Measurements from ENCODE around the gene TNS1. TPM values are rescaled to one million over a fixed set of nuclear protein-coding genes. Genes with fewer than 3 reads are reported as not detected.

TNS1 gene
- total RNA-seq, 1 donor = 48.9 TPM

GRCh38 chr2:217807025-217807424 lies 195.8 kb downstream of the TNS1 start:
- H3K4me2 ChIP-seq (ENCODE audit: insufficient read depth, low read length) = no peak overlapping the region
- H2AFZ ChIP-seq (ENCODE audit: low read length) = no peak overlapping the region
- no peaks in the 10 kb centered on the region for H3K27me3 ChIP-seq (ENCODE audit: insufficient read depth, low read length)
- DNase-seq (ENCODE audit: insufficient read length, low spot score, missing footprints) = no peak
- peaks cover 78% of the 10 kb centered on the region for H3K36me3 ChIP-seq (ENCODE audit: insufficient read depth, low read length)
- H3K4me3 ChIP-seq (ENCODE audit: insufficient read depth, low read length) = no peak overlapping the region
- TF ChIP-seq, protein P1, sequence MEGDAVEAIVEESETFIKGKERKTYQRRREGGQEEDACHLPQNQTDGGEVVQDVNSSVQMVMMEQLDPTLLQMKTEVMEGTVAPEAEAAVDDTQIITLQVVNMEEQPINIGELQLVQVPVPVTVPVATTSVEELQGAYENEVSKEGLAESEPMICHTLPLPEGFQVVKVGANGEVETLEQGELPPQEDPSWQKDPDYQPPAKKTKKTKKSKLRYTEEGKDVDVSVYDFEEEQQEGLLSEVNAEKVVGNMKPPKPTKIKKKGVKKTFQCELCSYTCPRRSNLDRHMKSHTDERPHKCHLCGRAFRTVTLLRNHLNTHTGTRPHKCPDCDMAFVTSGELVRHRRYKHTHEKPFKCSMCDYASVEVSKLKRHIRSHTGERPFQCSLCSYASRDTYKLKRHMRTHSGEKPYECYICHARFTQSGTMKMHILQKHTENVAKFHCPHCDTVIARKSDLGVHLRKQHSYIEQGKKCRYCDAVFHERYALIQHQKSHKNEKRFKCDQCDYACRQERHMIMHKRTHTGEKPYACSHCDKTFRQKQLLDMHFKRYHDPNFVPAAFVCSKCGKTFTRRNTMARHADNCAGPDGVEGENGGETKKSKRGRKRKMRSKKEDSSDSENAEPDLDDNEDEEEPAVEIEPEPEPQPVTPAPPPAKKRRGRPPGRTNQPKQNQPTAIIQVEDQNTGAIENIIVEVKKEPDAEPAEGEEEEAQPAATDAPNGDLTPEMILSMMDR (IDR thresholded peaks at IDR 0.05; ENCODE audit: extremely low read depth, low read depth, low read length) = no peak
- H3K79me2 ChIP-seq (ENCODE audit: insufficient read depth, low read length) = no peaks in the 10 kb centered on the region
- no peaks in the 10 kb centered on the region for H3K4me1 ChIP-seq (ENCODE audit: insufficient read depth, low read length)
- H4K20me1 ChIP-seq (ENCODE audit: insufficient read depth, low read length) = peaks cover 16% of the 10 kb centered on the region
- no peaks in the 10 kb centered on the region for H3K9me3 ChIP-seq (ENCODE audit: low read depth, low read length)
- no peak overlapping the region for H3K27ac ChIP-seq (ENCODE audit: low read depth, low read length)

DNA sequence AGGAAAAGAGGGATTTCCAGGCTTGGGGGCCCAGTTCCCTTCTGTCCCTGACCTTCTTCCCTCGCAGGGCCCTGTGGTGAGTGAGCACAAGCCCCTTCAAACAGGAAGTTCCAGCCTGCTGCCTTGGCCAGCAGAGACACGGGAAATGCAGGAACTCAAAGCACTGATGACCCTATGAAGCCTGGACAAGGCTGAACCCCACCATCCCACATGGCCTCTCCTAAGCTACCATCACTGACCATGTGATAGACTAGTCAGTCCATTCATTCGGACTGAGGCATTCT lies 196.4 kb downstream of the TNS1 start:
- no peaks in the 10 kb centered on the region for H3K27me3 ChIP-seq (ENCODE audit: insufficient read depth, low read length)
- peaks cover 78% of the 10 kb centered on the region for H3K36me3 ChIP-seq (ENCODE audit: insufficient read depth, low read length)
- no peak overlapping the region for H3K4me3 ChIP-seq (ENCODE audit: insufficient read depth, low read length)
- H2AFZ ChIP-seq (ENCODE audit: low read length) = no peak overlapping the region
- H4K20me1 ChIP-seq (ENCODE audit: insufficient read depth, low read length) = peaks cover 16% of the 10 kb centered on the region
- no peak overlapping the region for H3K27ac ChIP-seq (ENCODE audit: low read depth, low read length)
- no peak overlapping the region for H3K4me2 ChIP-seq (ENCODE audit: insufficient read depth, low read length)
- no peaks in the 10 kb centered on the region for H3K4me1 ChIP-seq (ENCODE audit: insufficient read depth, low read length)
- H3K79me2 ChIP-seq (ENCODE audit: insufficient read depth, low read length) = no peaks in the 10 kb centered on the region
- TF ChIP-seq, protein P1 (IDR thresholded peaks at IDR 0.05; ENCODE audit: extremely low read depth, low read depth, low read length) = no peak
- no peaks in the 10 kb centered on the region for H3K9me3 ChIP-seq (ENCODE audit: low read depth, low read length)
- DNase-seq (ENCODE audit: insufficient read length, low spot score, missing footprints) = no peak

DNA sequence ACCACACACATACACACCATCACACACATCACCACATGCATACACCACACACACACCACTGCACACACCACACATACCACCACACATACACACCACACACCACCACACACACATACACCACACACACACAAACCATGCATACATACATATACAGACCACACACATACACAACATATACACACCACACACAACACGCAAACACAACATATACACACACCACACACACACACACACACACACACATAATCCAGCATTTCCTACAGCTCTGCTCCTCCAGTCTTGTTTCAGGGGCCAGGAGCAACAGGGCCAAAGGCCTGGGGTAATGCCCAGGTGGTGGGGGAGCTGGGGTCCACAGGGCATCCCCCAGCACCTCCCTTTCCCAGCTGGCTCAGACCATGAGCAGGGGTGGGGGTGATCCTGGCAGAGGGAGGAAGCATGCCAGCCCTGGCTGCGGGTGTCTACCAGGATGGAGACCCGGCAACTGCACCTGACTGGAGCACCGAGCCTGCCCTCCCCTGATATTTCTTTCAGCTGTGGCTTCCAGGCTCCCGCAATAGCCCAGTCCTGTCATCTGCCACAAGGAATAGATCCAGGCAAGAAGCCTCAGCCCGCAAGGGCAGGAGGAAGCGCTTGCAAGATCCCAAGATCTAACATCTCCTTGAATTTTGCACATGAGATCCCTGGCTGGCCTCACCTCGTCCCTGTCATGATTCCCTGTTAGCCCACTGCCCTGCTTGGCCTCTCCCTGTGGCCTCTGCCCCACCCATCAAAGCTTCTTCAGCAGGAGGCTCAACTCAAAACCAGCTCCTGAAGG lies 196.9 kb downstream of the TNS1 start:
- no peak for DNase-seq (ENCODE audit: insufficient read length, low spot score, missing footprints)
- Histone ChIP-seq H3K4me2 (ENCODE audit: insufficient read depth, low read length) (no peak overlapping the region), H3K36me3 (ENCODE audit: insufficient read depth, low read length) (peaks cover 76% of the 10 kb centered on the region), H3K79me2 (ENCODE audit: insufficient read depth, low read length) (no peaks in the 10 kb centered on the region), H3K9me3 (ENCODE audit: low read depth, low read length) (no peaks in the 10 kb centered on the region), H3K4me1 (ENCODE audit: insufficient read depth, low read length) (no peaks in the 10 kb centered on the region), H4K20me1 (ENCODE audit: insufficient read depth, low read length) (peaks cover 16% of the 10 kb centered on the region), H3K4me3 (ENCODE audit: insufficient read depth, low read length) (no peak overlapping the region), H3K27me3 (ENCODE audit: insufficient read depth, low read length) (no peaks in the 10 kb centered on the region), H3K27ac (ENCODE audit: low read depth, low read length) (no peak overlapping the region), H2AFZ (ENCODE audit: low read length) (no peak overlapping the region)
- TF ChIP-seq, protein P1 (IDR thresholded peaks at IDR 0.05; ENCODE audit: extremely low read depth, low read depth, low read length) = no peak

- Histone ChIP-seq H3K27me3 (ENCODE audit: insufficient read depth, low read length) (no peaks in the 10 kb centered on the region), H3K9me3 (ENCODE audit: low read depth, low read length) (no peaks in the 10 kb centered on the region), H2AFZ (ENCODE audit: low read length) (no peak overlapping the region), H4K20me1 (ENCODE audit: insufficient read depth, low read length) (peaks cover 13% of the 10 kb centered on the region), H3K4me2 (ENCODE audit: insufficient read depth, low read length) (no peak overlapping the region), H3K4me3 (ENCODE audit: insufficient read depth, low read length) (no peak overlapping the region), H3K36me3 (ENCODE audit: insufficient read depth, low read length) (peaks cover 77% of the 10 kb centered on the region), H3K27ac (ENCODE audit: low read depth, low read length) (no peak overlapping the region), H3K79me2 (ENCODE audit: insufficient read depth, low read length) (no peaks in the 10 kb centered on the region), H3K4me1 (ENCODE audit: insufficient read depth, low read length) (no peaks in the 10 kb centered on the region)
- TF ChIP-seq, protein P1 (IDR thresholded peaks at IDR 0.05; ENCODE audit: extremely low read depth, low read depth, low read length) = no peak
- DNase-seq (ENCODE audit: insufficient read length, low spot score, missing footprints) = no peak
Observed at GRCh38 chr2:217804791-217805667, 197.8 kb downstream of the TNS1 start.
